HepG2 (cell line): ENCODE data around the gene KLF13. TPM values are rescaled to one million over a fixed set of nuclear protein-coding genes. Genes with fewer than 3 reads are reported as not detected.
A peak's percentile ranks its signal among the peaks of the same experiment; 100 is the strongest.

Experiments
- BCLAF1 ChIP-seq: fragments of 450-650 bp; IDR thresholded peaks from 2 replicates; pipeline ENCODE4 v1.6.1; 2017; ENCODE audit warnings: mild to moderate bottlenecking
- ELF3 ChIP-seq: IDR thresholded peaks from 2 replicates; pipeline ENCODE4 v1.6.1; 2016; ENCODE audit warnings: missing genetic modification reagents, missing compliant biosample characterization
- FOXC1 ChIP-seq: sonication (generic); formaldehyde crosslinking; IDR thresholded peaks from 2 replicates; pipeline ENCODE4 v1.8.0; 2022; ENCODE audit warnings: mild to moderate bottlenecking, missing genetic modification reagents, borderline replicate concordance
- HNF4G ChIP-seq, 2 experiments: sonication (generic) in 1 of 2; formaldehyde crosslinking in 1 of 2; IDR thresholded peaks; 2 replicates each; pipeline versions ENCODE4 v1.4.0 to v1.6.1; 2011 to 2020; ENCODE audit warnings: borderline replicate concordance in 2 of 2, low read depth in 2 of 2, mild to moderate bottlenecking in 2 of 2, low read length in 1 of 2, missing genetic modification reagents in 1 of 2, moderate library complexity in 1 of 2
- HNRNPK ChIP-seq: fragments of 200-400 bp; formaldehyde crosslinking; IDR thresholded peaks from 2 replicates; pipeline ENCODE4 v1.6.1; 2018; ENCODE audit warnings: low read length, low read depth, moderate library complexity, mild to moderate bottlenecking; ENCODE audit not compliant: poor library complexity, severe bottlenecking
- MLLT10 ChIP-seq: sonication (generic); formaldehyde crosslinking; IDR thresholded peaks from 2 replicates; pipeline ENCODE4 v1.4.0; 2020; ENCODE audit warnings: missing genetic modification reagents
- PITX1 ChIP-seq: sonication (generic); formaldehyde crosslinking; IDR thresholded peaks from 2 replicates; pipeline ENCODE4 v1.5.1; 2020; ENCODE audit warnings: mild to moderate bottlenecking, missing genetic modification reagents
- TP53 ChIP-seq: sonication (generic); formaldehyde crosslinking; conservative IDR thresholded peaks from 2 replicates; pipeline ENCODE4 v1.4.0; 2020; ENCODE audit warnings: missing genetic modification reagents
- ZNF207 ChIP-seq: fragments of 450-650 bp; IDR thresholded peaks from 2 replicates; pipeline ENCODE4 v1.6.1; 2016; ENCODE audit warnings: antibody characterized with exemption, borderline replicate concordance
- ZNF407 ChIP-seq: sonication (generic); formaldehyde crosslinking; IDR thresholded peaks from one replicate; pipeline ENCODE4 v1.5.1; 2020; ENCODE audit warnings: mild to moderate bottlenecking, missing genetic modification reagents; ENCODE audit errors: not compliant biosample characterization
- ZNF75D ChIP-seq: sonication (generic); formaldehyde crosslinking; IDR thresholded peaks from 2 replicates; pipeline ENCODE4 v1.8.1; 2023; ENCODE audit warnings: missing genetic modification reagents, mild to moderate bottlenecking, borderline replicate concordance
- ZNF879 ChIP-seq: sonication (generic); formaldehyde crosslinking; IDR thresholded peaks from 2 replicates; pipeline ENCODE4 v1.8.1; 2023; ENCODE audit warnings: missing genetic modification reagents
- ZSCAN12 ChIP-seq: sonication (generic); formaldehyde crosslinking; IDR thresholded peaks from 2 replicates; pipeline ENCODE4 v1.9.0; 2021; ENCODE audit warnings: mild to moderate bottlenecking, missing genetic modification reagents
- polyA plus RNA-seq, 8 experiments: library from polyadenylated mRNA; depleted of rRNA in 3 of 8; stranded (reverse) in 7 of 8; unstranded in 1 of 8; fragments of >200 nt; fragmentation: Illumina TruSeq in 4 of 8; extraction: Trizol in 4 of 8; gene quantifications; 2 replicates each; pipeline versions ENCODE4 v1.2.1 to v1.2.3, GENCODE V29; 2011 to 2016; ENCODE audit warnings: low read depth in 4 of 8, missing spikeins in 1 of 8, mixed read lengths in 1 of 8; ENCODE audit not compliant: insufficient read depth in 1 of 8
- total RNA-seq, 5 experiments: library from RNA; depleted of rRNA; stranded (reverse); fragments of >200 nt; fragmentation: Illumina TruSeq; extraction: Trizol; gene quantifications; 2 replicates each; pipeline ENCODE4 v1.2.3, GENCODE V29; 2016; ENCODE audit warnings: low read depth in 1 of 5
- TF ChIP-seq, protein P1 (sequence below): sonication (generic); formaldehyde crosslinking; IDR thresholded peaks from 2 replicates; pipeline ENCODE4 v1.4.0; 2020; ENCODE audit warnings: mild to moderate bottlenecking, missing genetic modification reagents
- TF ChIP-seq, protein P2 (sequence below): sonication (generic); formaldehyde crosslinking; IDR thresholded peaks from 2 replicates; pipeline ENCODE4 v1.5.1; 2020; ENCODE audit warnings: mild to moderate bottlenecking, missing genetic modification reagents, moderate library complexity

The KLF13 gene
- total and polyA plus RNA-seq, 2 of the 13 experiments (the other 11 are each of a cell fraction or from before 2014, with no cell fraction given) = 16.8 to 25.1 TPM

DNA sequence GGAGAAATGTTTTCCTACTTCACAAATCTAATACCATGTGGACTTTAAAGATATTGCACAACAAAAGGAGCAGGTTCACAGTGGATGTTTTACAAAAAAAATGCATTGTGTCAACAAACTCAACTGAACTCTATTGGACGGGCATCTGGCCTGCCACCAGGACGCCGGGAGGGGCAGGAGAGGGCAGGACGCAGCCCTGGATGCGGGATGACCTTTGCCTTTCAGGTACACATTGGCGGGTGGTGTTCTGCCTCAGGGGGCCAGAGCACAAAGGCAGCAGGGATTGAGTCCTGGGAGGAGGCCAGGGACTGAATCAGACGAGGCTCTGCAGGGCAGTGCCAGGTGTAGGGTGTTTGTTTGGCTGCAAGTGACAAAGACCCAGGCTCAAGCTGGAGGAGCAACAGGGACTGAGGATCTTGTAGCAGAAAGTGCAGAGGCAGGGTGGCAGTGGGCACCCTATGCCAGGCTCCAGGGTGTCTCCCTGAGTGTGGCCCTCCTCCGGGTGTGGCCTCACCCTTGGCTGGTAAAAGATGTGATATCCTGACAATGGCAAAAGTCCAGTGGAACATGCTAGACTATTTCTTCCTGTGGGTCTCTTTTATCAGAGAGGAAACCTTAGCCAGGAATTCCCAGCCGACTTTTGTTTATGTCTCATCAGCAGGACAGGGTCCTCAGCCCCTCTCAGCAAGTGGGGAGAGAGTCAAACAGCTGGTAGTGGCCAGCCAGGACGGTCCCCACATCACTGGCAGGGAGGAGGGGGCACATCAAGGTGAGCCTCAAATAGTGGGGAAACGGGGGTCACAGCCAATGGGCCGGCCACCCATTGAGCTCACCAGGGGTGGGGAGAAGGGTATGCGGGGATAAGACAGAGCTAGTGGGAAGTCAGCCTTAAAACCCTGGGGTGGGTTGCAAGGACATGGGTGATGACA, 29.7 kb upstream of the KLF13 start (continued):
- no peak for TF ChIP-seq BCLAF1
- TF ChIP-seq, protein P1, sequence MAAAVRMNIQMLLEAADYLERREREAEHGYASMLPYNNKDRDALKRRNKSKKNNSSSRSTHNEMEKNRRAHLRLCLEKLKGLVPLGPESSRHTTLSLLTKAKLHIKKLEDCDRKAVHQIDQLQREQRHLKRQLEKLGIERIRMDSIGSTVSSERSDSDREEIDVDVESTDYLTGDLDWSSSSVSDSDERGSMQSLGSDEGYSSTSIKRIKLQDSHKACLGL (CRISPR knock-in tag) = no peak
- no peak for TF ChIP-seq ZNF879
- peak; percentile 86 for TF ChIP-seq ELF3 (CRISPR knock-in tag)
- peak; percentile 79; the same call in 1 of the 2 replicates for TF ChIP-seq FOXC1 (CRISPR knock-in tag)
- peak; percentile 96 for TF ChIP-seq PITX1 (CRISPR knock-in tag)
- no peak for TF ChIP-seq HNRNPK
- TF ChIP-seq HNF4G (IDR thresholded peaks at IDR 0.05; ENCODE audit: borderline replicate concordance, low read depth, low read length) = peak; percentile 92
- TF ChIP-seq HNF4G (CRISPR knock-in tag; IDR thresholded peaks at IDR 0.05; ENCODE audit: borderline replicate concordance, low read depth) = peak; percentile 97
- TF ChIP-seq ZNF207 = no peak
- TF ChIP-seq ZSCAN12 (CRISPR knock-in tag) = no peak
- no peak for TF ChIP-seq MLLT10 (CRISPR knock-in tag)
- TF ChIP-seq ZNF75D (CRISPR knock-in tag) = no peak
- TF ChIP-seq, protein P2, sequence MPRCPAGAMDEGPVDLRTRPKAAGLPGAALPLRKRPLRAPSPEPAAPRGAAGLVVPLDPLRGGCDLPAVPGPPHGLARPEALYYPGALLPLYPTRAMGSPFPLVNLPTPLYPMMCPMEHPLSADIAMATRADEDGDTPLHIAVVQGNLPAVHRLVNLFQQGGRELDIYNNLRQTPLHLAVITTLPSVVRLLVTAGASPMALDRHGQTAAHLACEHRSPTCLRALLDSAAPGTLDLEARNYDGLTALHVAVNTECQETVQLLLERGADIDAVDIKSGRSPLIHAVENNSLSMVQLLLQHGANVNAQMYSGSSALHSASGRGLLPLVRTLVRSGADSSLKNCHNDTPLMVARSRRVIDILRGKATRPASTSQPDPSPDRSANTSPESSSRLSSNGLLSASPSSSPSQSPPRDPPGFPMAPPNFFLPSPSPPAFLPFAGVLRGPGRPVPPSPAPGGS (CRISPR knock-in tag) = no peak
- TF ChIP-seq ZNF407 (CRISPR knock-in tag) = no peak
- TF ChIP-seq TP53 (CRISPR knock-in tag) = no peak
